HepG2 (cell line): Measurements from ENCODE around the gene ACOX3. TPM values are rescaled to one million over a fixed set of nuclear protein-coding genes. Genes with fewer than 3 reads are reported as not detected.

Experiments
- ATAC-seq: fragments of 200-7000 bp; cut with Tn5 transposase; 3 replicates; pipeline ENCODE4 v1.9.1; 2020; ENCODE audit warnings: mild to moderate bottlenecking, moderate library complexity
- BruUV-seq: library from RNA; stranded (reverse); fragments of 400-500 nt; replicated peaks from 2 replicates; lab custom pipeline; 2021; lab: Mats Ljungman, UMichigan
- CTCF ChIA-PET: fragments of 300-600 bp; formaldehyde crosslinking; extraction: SDS; loops from one replicate; lab custom pipeline; 2021; ENCODE audit warnings: low total read pairs, inconsistent platforms, low intra/inter-chr PET ratio; lab: Yijun Ruan, JAX
- POLR2A ChIA-PET: fragments of 350-600 bp; sonication (Branson Sonifier 250); formaldehyde crosslinking; loops from one replicate; lab custom pipeline; 2020; ENCODE audit warnings: antibody characterized with exemption, inconsistent platforms; lab: Yijun Ruan, JAX
- DNase-seq: peaks from one replicate; pipeline ENCODE4 v3.0.0-alpha.2; 2015; ENCODE audit warnings: low spot score
- FAIRE-seq: peaks from 3 replicates; lab custom pipeline; 2011; peaks lifted over from hg19 to GRCh38; lab: Jason Lieb, UNC
- H2AFZ ChIP-seq: one replicate; pipeline ENCODE4 v1.6.1; 2011; ENCODE audit warnings: low read length, inconsistent platforms
- H3K27ac ChIP-seq: fragments of 300-600 bp; 3 replicates; pipeline ENCODE4 v1.8.0; 2011; ENCODE audit warnings: mixed run types, mild to moderate bottlenecking, mixed read lengths, low read length, inconsistent platforms; ENCODE audit not compliant: insufficient read depth; ENCODE audit errors: extremely low read length
- H3K27me3 ChIP-seq, 2 experiments: fragments of 200-600 bp in 1 of 2; 2 replicates in 1 of 2; 3 replicates in 1 of 2; pipeline versions ENCODE4 v1.6.0 to v1.8.0; 2011; ENCODE audit warnings: low read length in 2 of 2, mild to moderate bottlenecking in 2 of 2, moderate library complexity in 2 of 2, inconsistent platforms in 1 of 2; ENCODE audit not compliant: insufficient read depth in 2 of 2, control insufficient read depth in 1 of 2
- H3K36me3 ChIP-seq, 2 experiments: fragments of 200-600 bp in 1 of 2; replicated peaks in 1 of 2; 2 replicates in 1 of 2; 3 replicates in 1 of 2; pipeline versions ENCODE4 v1.5.1 to v1.8.0; 2011; ENCODE audit warnings: low read length in 2 of 2, inconsistent platforms in 1 of 2; ENCODE audit not compliant: insufficient read depth in 2 of 2, control insufficient read depth in 1 of 2
- H3K4me1 ChIP-seq: 2 replicates; pipeline ENCODE4 v1.5.1; 2012; ENCODE audit warnings: low read length, inconsistent platforms; ENCODE audit not compliant: insufficient read depth
- H3K4me2 ChIP-seq: 2 replicates; pipeline ENCODE4 v1.6.0; 2011; ENCODE audit warnings: low read depth, low read length, inconsistent platforms
- H3K4me3 ChIP-seq, 3 experiments: fragments of 200-600 bp in 1 of 3; sonication (generic), shearing (Covaris generic) in 1 of 3; replicated peaks in 1 of 3; 2 replicates each; pipeline ENCODE4 v1.5.1; 2011 to 2016; ENCODE audit warnings: low read length in 3 of 3, inconsistent platforms in 2 of 3, low read depth in 2 of 3, mild to moderate bottlenecking in 2 of 3, control low read depth in 1 of 3, mixed read lengths in 1 of 3; ENCODE audit not compliant: insufficient read depth in 1 of 3
- H3K79me2 ChIP-seq: one replicate; pipeline ENCODE4 v1.6.1; 2011; ENCODE audit warnings: low read length, inconsistent platforms; ENCODE audit not compliant: insufficient read depth
- H3K9ac ChIP-seq: 2 replicates; pipeline ENCODE4 v1.6.0; 2011; ENCODE audit warnings: mild to moderate bottlenecking, low read depth, low read length, inconsistent platforms; ENCODE audit not compliant: insufficient read depth
- H3K9me3 ChIP-seq: 2 replicates; pipeline ENCODE4 v1.5.1; 2012; ENCODE audit warnings: mild to moderate bottlenecking, low read length
- H4K20me1 ChIP-seq: 2 replicates; pipeline ENCODE4 v1.6.0; 2011; ENCODE audit warnings: inconsistent platforms, mild to moderate bottlenecking, low read length, moderate library complexity; ENCODE audit not compliant: insufficient read depth
- AGO1 ChIP-seq: fragments of 200-400 bp; formaldehyde crosslinking; IDR thresholded peaks from 2 replicates; pipeline ENCODE4 v1.6.1; 2017; ENCODE audit warnings: mild to moderate bottlenecking, low read depth, low read length, moderate library complexity; ENCODE audit not compliant: poor library complexity, severe bottlenecking
- ARID2 ChIP-seq: sonication (generic); formaldehyde crosslinking; IDR thresholded peaks from 2 replicates; pipeline ENCODE4 v1.8.1; 2022; ENCODE audit warnings: mild to moderate bottlenecking, missing genetic modification reagents, borderline replicate concordance
- CENPX ChIP-seq: sonication (generic); formaldehyde crosslinking; IDR thresholded peaks from 2 replicates; pipeline ENCODE4 v1.9.0; 2021; ENCODE audit warnings: mild to moderate bottlenecking, missing genetic modification reagents, moderate library complexity
- GABPA ChIP-seq, 2 experiments: IDR thresholded peaks; 2 replicates each; pipeline ENCODE4 v1.6.1; 2011 to 2016; ENCODE audit warnings: low read depth in 2 of 2, low read length in 1 of 2, missing biosample characterization in 1 of 2, missing genetic modification characterization in 1 of 2
- GPBP1L1 ChIP-seq: sonication (generic); formaldehyde crosslinking; IDR thresholded peaks from 2 replicates; pipeline ENCODE4 v1.5.0; 2020; ENCODE audit warnings: mild to moderate bottlenecking, missing genetic modification reagents
- GTF3A ChIP-seq: sonication (generic); formaldehyde crosslinking; conservative IDR thresholded peaks from 2 replicates; pipeline ENCODE4 v1.4.0; 2020; ENCODE audit warnings: mild to moderate bottlenecking, missing genetic modification reagents
- MTERF4 ChIP-seq: sonication (generic); formaldehyde crosslinking; IDR thresholded peaks from 2 replicates; pipeline ENCODE4 v1.8.0; 2023; ENCODE audit warnings: mild to moderate bottlenecking, missing genetic modification reagents
- MYC ChIP-seq: sonication (generic); formaldehyde crosslinking; IDR thresholded peaks from 2 replicates; pipeline ENCODE4 v1.9.0; 2021; ENCODE audit warnings: missing genetic modification reagents, borderline replicate concordance
- NR2F2 ChIP-seq: IDR thresholded peaks from 2 replicates; pipeline ENCODE4 v1.6.1; 2012; ENCODE audit warnings: low read depth, inconsistent platforms, borderline replicate concordance
- REPIN1 ChIP-seq: sonication (generic); formaldehyde crosslinking; IDR thresholded peaks from 2 replicates; pipeline ENCODE4 v1.8.0; 2022; ENCODE audit warnings: missing genetic modification reagents, low read depth, mild to moderate bottlenecking, borderline replicate concordance
- SMYD3 ChIP-seq: sonication (generic); formaldehyde crosslinking; IDR thresholded peaks from 2 replicates; pipeline ENCODE4 v1.8.1; 2023; ENCODE audit warnings: mild to moderate bottlenecking, missing genetic modification reagents
- SP140L ChIP-seq: sonication (generic); formaldehyde crosslinking; IDR thresholded peaks from 2 replicates; pipeline ENCODE4 v1.4.0; 2020; ENCODE audit warnings: missing genetic modification reagents, borderline replicate concordance
- SP4 ChIP-seq: sonication (generic); formaldehyde crosslinking; IDR thresholded peaks from 2 replicates; pipeline ENCODE4 v1.8.1; 2023; ENCODE audit warnings: mild to moderate bottlenecking, missing genetic modification reagents
- SRSF9 ChIP-seq: fragments of 200-400 bp; formaldehyde crosslinking; IDR thresholded peaks from 2 replicates; pipeline ENCODE4 v1.6.1; 2018; ENCODE audit warnings: borderline replicate concordance, mild to moderate bottlenecking, low read depth, low read length; ENCODE audit not compliant: insufficient read depth, poor library complexity, severe bottlenecking
- ZNF333 ChIP-seq: sonication (generic); formaldehyde crosslinking; IDR thresholded peaks from 2 replicates; pipeline ENCODE4 v1.4.0; 2020; ENCODE audit warnings: mild to moderate bottlenecking, missing genetic modification reagents, borderline replicate concordance
- ZNF770 ChIP-seq: sonication (generic); formaldehyde crosslinking; IDR thresholded peaks from 2 replicates; pipeline ENCODE4 v1.5.0; 2020; ENCODE audit warnings: mild to moderate bottlenecking, missing genetic modification reagents
- ZNF879 ChIP-seq: sonication (generic); formaldehyde crosslinking; IDR thresholded peaks from 2 replicates; pipeline ENCODE4 v1.8.1; 2023; ENCODE audit warnings: missing genetic modification reagents
- WGBS: methylation state at CpG from one replicate; pipeline ENCODE4 v1.1.6; 2017; ENCODE audit warnings: low lambda C conversion rate; 5-methylcytosine and 5-hydroxymethylcytosine counted together
- in situ Hi-C: cut with HindIII; loops from 2 replicates; pipeline ENCODE4 v1.10.0; 2017; ENCODE audit warnings: low pct_unique_long_range_greater_than_20kb; ENCODE audit not compliant: extremely low pct_ligation_motif_present
- intact Hi-C: fragments of 100-400 bp; cut with micrococcal nuclease; formaldehyde crosslinking; loops from one replicate; pipeline ENCODE4 v1.10.0; 2022; ENCODE audit not compliant: unreplicated experiment
- polyA plus RNA-seq, 8 experiments: library from polyadenylated mRNA; depleted of rRNA in 3 of 8; stranded (reverse) in 7 of 8; unstranded in 1 of 8; fragments of >200 nt; fragmentation: Illumina TruSeq in 4 of 8; extraction: Trizol in 4 of 8; gene quantifications; 2 replicates each; pipeline versions ENCODE4 v1.2.1 to v1.2.3, GENCODE V29; 2011 to 2016; ENCODE audit warnings: low read depth in 4 of 8, missing spikeins in 1 of 8, mixed read lengths in 1 of 8; ENCODE audit not compliant: insufficient read depth in 1 of 8
- total RNA-seq, 5 experiments: library from RNA; depleted of rRNA; stranded (reverse); fragments of >200 nt; fragmentation: Illumina TruSeq; extraction: Trizol; gene quantifications; 2 replicates each; pipeline ENCODE4 v1.2.3, GENCODE V29; 2016; ENCODE audit warnings: low read depth in 1 of 5

Gene ACOX3
- total and polyA plus RNA-seq, 2 of the 13 experiments (the other 11 are each of a cell fraction or from before 2014, with no cell fraction given) = 4.2 to 17.8 TPM

GRCh38 chr4:8377103-8378075 is 63.1 kb downstream of the ACOX3 start:
- intact Hi-C loops = no loop called here
- no peak for ATAC-seq
- ChIA-PET POLR2A (no interaction called here), CTCF (no interaction called here)
- no peak for DNase-seq
- no peaks in the 10 kb centered on the region for H3K36me3 ChIP-seq
- H3K79me2 ChIP-seq = no peaks in the 10 kb centered on the region
- H3K9me3 ChIP-seq = no peaks in the 10 kb centered on the region
- in situ Hi-C loops = no loop called here
- H3K27me3 ChIP-seq = no peaks in the 10 kb centered on the region
- H3K4me3 ChIP-seq = no peak overlapping the region
- H3K4me2 ChIP-seq = no peak overlapping the region
- H3K9ac ChIP-seq = no peak overlapping the region
- H3K27ac ChIP-seq = no peak overlapping the region
- no peak overlapping the region for H2AFZ ChIP-seq
- no TSS peak for BruUV-seq
- WGBS = 94% methylated on average over 25 of the region's 39 CpGs
- no peak for FAIRE-seq
- H3K4me1 ChIP-seq = peaks cover 15% of the 10 kb centered on the region
- no peak for TF ChIP-seq ZNF333 (CRISPR knock-in tag)
- no peak for TF ChIP-seq GABPA (IDR thresholded peaks at IDR 0.05; ENCODE audit: low read depth, low read length)
- TF ChIP-seq GABPA (CRISPR knock-in tag; IDR thresholded peaks at IDR 0.05; ENCODE audit: low read depth) = no peak
- TF ChIP-seq SP140L = no peak
- no peak for TF ChIP-seq ZNF879 (CRISPR knock-in tag)
- no peak for TF ChIP-seq MYC
- no peak for TF ChIP-seq MTERF4 (CRISPR knock-in tag)
- TF ChIP-seq SMYD3 (CRISPR knock-in tag) = no peak
- TF ChIP-seq AGO1 = no peak
- TF ChIP-seq CENPX = no peak
- no peak for TF ChIP-seq ARID2 (CRISPR knock-in tag)
- TF ChIP-seq NR2F2 = no peak
- TF ChIP-seq SRSF9 = no peak
- TF ChIP-seq GTF3A = no peak
- TF ChIP-seq REPIN1 (CRISPR knock-in tag) = no peak
- TF ChIP-seq GPBP1L1 (CRISPR knock-in tag) = no peak
- no peak for TF ChIP-seq SP4 (CRISPR knock-in tag)
- TF ChIP-seq ZNF770 = no peak
- H4K20me1 ChIP-seq = no peaks in the 10 kb centered on the region
